BLaER1 treated with 17β-estradiol and CSF1 and Interleukin-3, amounts not matched to agents 10 nM and 100 nM (cell line): ENCODE measurements around the gene NELL2.

Experiments
- H3K27ac ChIP-seq, 11 experiments: shearing (Covaris generic); formaldehyde crosslinking; 2 replicates each; pipeline ENCODE4 v1.8.1; 2022
- H3K27me3 ChIP-seq, 11 experiments: shearing (Covaris generic); formaldehyde crosslinking; 2 replicates each; pipeline ENCODE4 v1.8.1; 2022
- H3K36me3 ChIP-seq, 11 experiments: shearing (Covaris generic); formaldehyde crosslinking; 2 replicates each; pipeline ENCODE4 v1.8.1; 2022
- H3K4me1 ChIP-seq, 10 experiments: shearing (Covaris generic); formaldehyde crosslinking; 2 replicates each; pipeline ENCODE4 v1.8.1; 2022
- H3K4me2 ChIP-seq, 11 experiments: shearing (Covaris generic); formaldehyde crosslinking; 2 replicates each; pipeline ENCODE4 v1.8.1; 2022
- H3K4me3 ChIP-seq, 10 experiments: shearing (Covaris generic); formaldehyde crosslinking; 2 replicates each; pipeline ENCODE4 v1.8.1; 2022
- H3K9ac ChIP-seq, 11 experiments: shearing (Covaris generic); formaldehyde crosslinking; 2 replicates each; pipeline ENCODE4 v1.8.1; 2022
- H3K9me3 ChIP-seq, 11 experiments: shearing (Covaris generic); formaldehyde crosslinking; replicated peaks in 1 of 11; 2 replicates each; pipeline ENCODE4 v1.8.1; 2022
- H4K20me1 ChIP-seq, 11 experiments: shearing (Covaris generic); formaldehyde crosslinking; 2 replicates each; pipeline ENCODE4 v1.8.1; 2022
- Cebpa-rat ChIP-seq, 11 experiments: shearing (Covaris generic); IDR thresholded peaks; 2 replicates each; pipeline ENCODE4 v1.8.1; 2022

The NELL2 gene

DNA sequence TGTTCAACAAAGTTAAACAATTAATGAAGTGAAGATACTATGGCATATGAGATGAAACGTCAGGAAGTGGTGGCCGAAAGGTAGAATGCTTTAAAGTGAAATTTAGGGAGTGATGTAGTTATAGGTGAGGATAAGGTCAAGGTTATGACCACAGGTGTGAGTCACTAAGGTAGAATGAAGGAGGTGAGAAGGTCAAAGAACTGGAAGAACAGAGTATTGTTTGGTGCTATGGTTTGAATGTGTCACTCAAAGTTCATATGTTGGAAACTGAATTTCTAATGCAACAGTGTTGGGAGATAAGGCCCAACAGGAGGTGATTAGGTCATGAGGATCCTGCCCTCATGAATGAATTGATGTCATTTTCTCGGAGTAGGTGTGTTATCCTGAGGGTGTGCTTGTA, 293.6 kb downstream of the NELL2 start:
- no peaks in the 10 kb centered on the region for H4K20me1 ChIP-seq
- no peak overlapping the region for H3K4me2 ChIP-seq
- H3K9ac ChIP-seq: no peak overlapping the region
- H3K36me3 ChIP-seq: no peaks in the 10 kb centered on the region
- no peak for TF ChIP-seq Cebpa-rat (IDR thresholded peaks at IDR 0.05)
- H3K27ac ChIP-seq: no peak overlapping the region
- H3K4me1 ChIP-seq: no peaks in the 10 kb centered on the region
- H3K4me3 ChIP-seq: no peak overlapping the region
- H3K27me3 ChIP-seq: no peaks in the 10 kb centered on the region
- H3K9me3 ChIP-seq: no peaks in the 10 kb centered on the region

GRCh38 chr12:44581642-44582242, 294.4 kb downstream of the NELL2 start:
- Histone ChIP-seq H3K4me3 (no peak overlapping the region), H3K9me3 (no peaks in the 10 kb centered on the region), H3K4me2 (no peak overlapping the region), H4K20me1 (no peaks in the 10 kb centered on the region), H3K4me1 (no peaks in the 10 kb centered on the region), H3K9ac (no peak overlapping the region), H3K27ac (no peak overlapping the region), H3K36me3 (no peaks in the 10 kb centered on the region), H3K27me3 (no peaks in the 10 kb centered on the region)
- no peak for TF ChIP-seq Cebpa-rat (IDR thresholded peaks at IDR 0.05)

- no peak overlapping the region for H3K27ac ChIP-seq
- H3K4me2 ChIP-seq: no peak overlapping the region
- H3K4me3 ChIP-seq: no peak overlapping the region
- no peaks in the 10 kb centered on the region for H3K9me3 ChIP-seq
- no peaks in the 10 kb centered on the region for H4K20me1 ChIP-seq
- no peaks in the 10 kb centered on the region for H3K27me3 ChIP-seq
- TF ChIP-seq Cebpa-rat (IDR thresholded peaks at IDR 0.05): no peak
- H3K9ac ChIP-seq: no peak overlapping the region
- no peaks in the 10 kb centered on the region for H3K36me3 ChIP-seq
- no peaks in the 10 kb centered on the region for H3K4me1 ChIP-seq
Measured at GRCh38 chr12:44574586-44574985, 301.5 kb downstream of the NELL2 start.

DNA sequence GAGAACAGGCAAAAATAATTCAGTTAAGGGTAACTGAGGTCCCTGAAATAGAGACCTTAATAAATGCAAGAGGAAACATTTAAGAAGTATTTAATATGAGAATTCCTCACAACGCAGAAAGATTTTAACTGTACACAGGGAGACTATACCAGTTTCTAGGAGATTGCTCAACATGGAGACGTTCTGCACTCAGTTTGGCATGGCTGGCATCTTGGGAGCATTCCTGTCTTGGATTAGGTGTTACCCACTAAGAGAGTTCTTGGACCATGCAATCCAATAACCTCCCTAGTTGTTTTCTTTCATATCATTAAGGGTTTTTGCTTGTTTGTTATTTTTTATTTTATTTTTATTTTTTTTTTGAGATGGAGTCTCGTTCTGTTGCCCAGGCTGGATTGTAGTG, 302.4 kb downstream of the NELL2 start:
- H3K36me3 ChIP-seq: no peaks in the 10 kb centered on the region
- H3K27me3 ChIP-seq: no peaks in the 10 kb centered on the region
- no peak overlapping the region for H3K4me3 ChIP-seq
- H3K9me3 ChIP-seq: no peaks in the 10 kb centered on the region
- no peak overlapping the region for H3K4me2 ChIP-seq
- no peak overlapping the region for H3K27ac ChIP-seq
- no peaks in the 10 kb centered on the region for H4K20me1 ChIP-seq
- H3K4me1 ChIP-seq: no peaks in the 10 kb centered on the region
- no peak for TF ChIP-seq Cebpa-rat (IDR thresholded peaks at IDR 0.05)
- no peak overlapping the region for H3K9ac ChIP-seq

DNA sequence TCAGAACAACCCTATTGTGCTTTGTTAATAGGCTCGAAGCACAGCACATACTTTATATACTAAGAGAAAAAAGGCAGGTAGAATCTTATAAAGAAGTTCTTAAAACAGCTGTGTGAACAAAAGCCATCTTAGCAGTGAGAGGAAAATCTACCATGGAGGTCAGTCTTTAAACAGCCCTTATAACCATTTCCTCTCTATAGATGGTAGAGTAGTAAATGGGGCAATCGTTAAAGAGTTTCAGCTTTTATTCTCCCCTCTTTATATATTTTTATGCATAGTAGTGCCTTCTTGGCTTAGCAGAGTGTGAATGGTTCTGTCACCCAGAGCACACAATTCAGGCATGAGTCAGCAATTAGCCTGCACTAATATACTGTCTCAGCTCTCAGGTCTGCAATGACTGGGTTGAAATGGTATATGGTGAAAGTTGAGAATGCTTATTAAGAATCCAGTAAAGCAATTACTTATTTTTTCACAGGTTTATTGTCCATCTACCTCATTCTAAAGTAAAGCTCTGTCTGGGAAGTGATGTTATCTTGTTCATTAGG, 305.0 kb downstream of the NELL2 start:
- Histone ChIP-seq H4K20me1 (no peaks in the 10 kb centered on the region), H3K4me3 (no peak overlapping the region), H3K27me3 (no peaks in the 10 kb centered on the region), H3K4me1 (no peaks in the 10 kb centered on the region), H3K27ac (no peak overlapping the region), H3K9me3 (no peaks in the 10 kb centered on the region), H3K36me3 (no peaks in the 10 kb centered on the region), H3K4me2 (no peak overlapping the region), H3K9ac (no peak overlapping the region)
- TF ChIP-seq Cebpa-rat (IDR thresholded peaks at IDR 0.05): no peak

- no peak overlapping the region for H3K9ac ChIP-seq
- no peaks in the 10 kb centered on the region for H4K20me1 ChIP-seq
- no peak overlapping the region for H3K4me3 ChIP-seq
- no peaks in the 10 kb centered on the region for H3K27me3 ChIP-seq
- H3K36me3 ChIP-seq: no peaks in the 10 kb centered on the region
- H3K4me1 ChIP-seq: no peaks in the 10 kb centered on the region
- no peak overlapping the region for H3K27ac ChIP-seq
- no peak for TF ChIP-seq Cebpa-rat (IDR thresholded peaks at IDR 0.05)
- no peaks in the 10 kb centered on the region for H3K9me3 ChIP-seq
- no peak overlapping the region for H3K4me2 ChIP-seq
Measured at GRCh38 chr12:44570036-44570583, 306.0 kb downstream of the NELL2 start.

- Histone ChIP-seq H3K36me3 (no peaks in the 10 kb centered on the region), H3K4me1 (no peaks in the 10 kb centered on the region), H3K4me2 (no peak overlapping the region), H4K20me1 (no peaks in the 10 kb centered on the region), H3K9ac (no peak overlapping the region), H3K27ac (no peak overlapping the region), H3K4me3 (no peak overlapping the region), H3K27me3 (no peaks in the 10 kb centered on the region), H3K9me3 (no peaks in the 10 kb centered on the region)
- no peak for TF ChIP-seq Cebpa-rat (IDR thresholded peaks at IDR 0.05)
Measured at GRCh38 chr12:44565163-44565562, 311.0 kb downstream of the NELL2 start.

DNA sequence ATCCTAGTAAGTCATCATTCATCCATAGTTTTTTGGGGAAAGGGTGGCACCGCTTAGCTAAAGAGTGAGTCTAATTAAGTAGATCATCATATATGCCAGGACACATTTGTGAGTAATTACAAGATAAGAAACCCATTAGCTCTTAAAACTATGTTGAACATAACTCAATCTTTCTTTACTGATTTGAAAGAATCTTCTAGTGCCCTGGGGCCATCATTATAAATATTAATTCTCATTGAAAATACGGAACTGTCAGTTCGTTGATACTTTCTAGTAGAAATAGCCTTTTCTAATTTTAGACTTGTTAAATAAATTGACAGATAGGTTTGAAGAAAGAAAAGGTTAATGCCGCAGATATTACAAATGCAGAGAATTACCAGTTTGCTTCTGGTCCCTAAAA, 312.6 kb downstream of the NELL2 start:
- H3K4me2 ChIP-seq: no peak overlapping the region
- H3K4me1 ChIP-seq: no peaks in the 10 kb centered on the region
- no peak overlapping the region for H3K9ac ChIP-seq
- no peaks in the 10 kb centered on the region for H3K27me3 ChIP-seq
- H3K27ac ChIP-seq: no peak overlapping the region
- no peak overlapping the region for H3K4me3 ChIP-seq
- peaks cover 0 to 4% (median 0%) of the 10 kb centered on the region in 11 experiments; a peak in 5 of 22 replicates for H3K9me3 ChIP-seq
- no peaks in the 10 kb centered on the region for H4K20me1 ChIP-seq
- no peaks in the 10 kb centered on the region for H3K36me3 ChIP-seq
- TF ChIP-seq Cebpa-rat (IDR thresholded peaks at IDR 0.05): no peak

DNA sequence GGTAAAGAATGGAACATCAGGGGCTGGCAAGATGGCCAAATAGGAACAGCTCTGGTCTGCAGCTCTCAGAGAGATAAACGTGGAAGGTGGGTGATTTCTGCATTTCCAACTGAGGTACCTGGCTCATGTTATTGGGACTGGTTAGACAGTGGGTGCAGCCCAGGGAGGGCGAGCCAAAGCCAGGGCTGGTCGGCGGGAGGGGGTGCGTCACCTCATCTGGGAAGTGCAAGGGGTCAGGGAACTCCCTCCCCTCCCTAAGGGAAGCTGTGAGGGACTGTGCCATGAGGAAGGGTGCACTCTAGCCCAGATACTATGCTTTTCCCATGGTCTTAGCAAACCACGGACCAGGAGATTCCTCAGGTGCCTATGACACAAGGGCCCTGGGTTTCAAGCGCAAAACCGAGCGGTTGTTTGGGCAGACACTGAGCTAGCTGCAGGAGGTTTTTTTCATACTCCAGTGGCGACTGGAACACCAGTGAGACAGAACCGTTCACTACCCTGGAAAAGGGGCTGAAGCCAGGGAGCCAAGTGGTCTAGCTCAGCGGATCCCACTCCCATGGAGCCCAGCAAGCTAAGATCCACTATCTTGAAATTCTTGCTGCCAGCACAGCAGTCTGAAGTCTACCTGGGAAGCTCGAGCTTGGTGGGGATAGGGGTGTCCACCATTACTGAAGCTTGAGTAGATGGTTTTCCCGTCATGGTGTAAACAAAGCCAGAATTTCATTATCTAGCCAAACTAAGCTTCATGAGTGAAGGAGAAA, 317.6 kb downstream of the NELL2 start:
- no peak for TF ChIP-seq Cebpa-rat (IDR thresholded peaks at IDR 0.05)
- H3K4me2 ChIP-seq: no peak overlapping the region
- H4K20me1 ChIP-seq: no peaks in the 10 kb centered on the region
- H3K4me3 ChIP-seq: no peak overlapping the region
- no peaks in the 10 kb centered on the region for H3K4me1 ChIP-seq
- no peaks in the 10 kb centered on the region for H3K27me3 ChIP-seq
- H3K9me3 ChIP-seq: peaks cover 0 to 7% (median 0%) of the 10 kb centered on the region in 11 experiments; a peak in 5 of 22 replicates
- H3K27ac ChIP-seq: no peak overlapping the region
- no peak overlapping the region for H3K9ac ChIP-seq
- H3K36me3 ChIP-seq: no peaks in the 10 kb centered on the region
